Central memory CD8-positive, alpha-beta T cell (primary cell): ENCODE results near the gene HBE1.

ENCODE experiments used
- ATAC-seq: fragments of 150-1000 bp; cut with Tn5 transposase; replicated peaks from 2 replicates; pipeline ENCODE4 v1.10.0; 2022; ENCODE audit warnings: mild to moderate bottlenecking, moderate FRiP score, moderate number of reproducible peaks; ENCODE audit not compliant: poor library complexity, severe bottlenecking; ENCODE audit errors: extremely low read depth
- DNase-seq, 2 donors: peaks; one replicate each; pipeline ENCODE4 v3.0.0; 2021; ENCODE audit warnings: low spot score in 2 of 2
- H3K27ac Mint-ChIP-seq: one replicate; pipeline ENCODE4 v1.8.0; 2022; ENCODE audit warnings: low read depth, mild to moderate bottlenecking, moderate library complexity, mixed read lengths
- H3K27me3 Mint-ChIP-seq: one replicate; pipeline ENCODE4 v1.8.0; 2022; ENCODE audit warnings: mixed read lengths
- H3K36me3 Mint-ChIP-seq: one replicate; pipeline ENCODE4 v1.8.0; 2022; ENCODE audit warnings: mild to moderate bottlenecking, moderate library complexity, mixed read lengths; ENCODE audit not compliant: insufficient read depth
- H3K4me1 Mint-ChIP-seq: one replicate; pipeline ENCODE4 v1.8.0; 2022; ENCODE audit warnings: mixed read lengths
- H3K4me3 Mint-ChIP-seq: one replicate; pipeline ENCODE4 v1.8.0; 2022; ENCODE audit warnings: mild to moderate bottlenecking, moderate library complexity, mixed read lengths
- H3K9me3 Mint-ChIP-seq: one replicate; pipeline ENCODE4 v1.8.0; 2022; ENCODE audit warnings: mixed read lengths

The HBE1 gene

DNA sequence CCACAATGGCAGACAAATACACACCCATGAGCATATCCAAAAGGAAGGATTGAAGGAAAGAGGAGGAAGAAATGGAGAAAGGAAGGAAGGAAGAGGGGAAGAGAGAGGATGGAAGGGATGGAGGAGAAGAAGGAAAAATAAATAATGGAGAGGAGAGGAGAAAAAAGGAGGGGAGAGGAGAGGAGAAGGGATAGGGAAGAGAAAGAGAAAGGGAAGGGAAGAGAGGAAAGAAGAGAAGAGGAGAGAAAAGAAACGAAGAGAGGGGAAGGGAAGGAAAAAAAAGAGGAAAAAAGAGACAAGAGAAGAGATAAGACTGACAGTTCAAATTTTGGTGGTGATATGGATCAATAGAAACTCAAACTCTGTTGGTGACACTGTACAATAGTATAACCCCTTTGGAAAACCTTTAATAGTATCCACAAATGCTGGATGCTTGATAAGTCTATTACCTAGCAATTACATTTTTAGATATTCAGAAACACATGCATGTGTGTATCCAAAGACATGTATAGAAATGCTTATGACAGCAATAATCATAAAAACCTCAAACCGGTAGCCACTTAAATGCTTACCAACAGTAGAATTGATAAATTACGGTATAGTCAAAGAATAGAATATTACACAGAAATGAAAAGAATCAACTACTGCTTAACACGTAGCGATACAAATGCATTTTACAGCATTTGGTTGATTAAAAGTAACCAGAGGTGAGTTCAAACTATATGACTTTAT lies 34.2 kb downstream of the HBE1 start:
- Mint-ChIP-seq H3K27ac (no peak overlapping the region), H3K27me3 (no peaks in the 10 kb centered on the region), H3K4me1 (no peaks in the 10 kb centered on the region), H3K9me3 (no peaks in the 10 kb centered on the region), H3K4me3 (no peak overlapping the region), H3K36me3 (no peaks in the 10 kb centered on the region)
- ATAC-seq, result no peak
- no peak for DNase-seq

DNA sequence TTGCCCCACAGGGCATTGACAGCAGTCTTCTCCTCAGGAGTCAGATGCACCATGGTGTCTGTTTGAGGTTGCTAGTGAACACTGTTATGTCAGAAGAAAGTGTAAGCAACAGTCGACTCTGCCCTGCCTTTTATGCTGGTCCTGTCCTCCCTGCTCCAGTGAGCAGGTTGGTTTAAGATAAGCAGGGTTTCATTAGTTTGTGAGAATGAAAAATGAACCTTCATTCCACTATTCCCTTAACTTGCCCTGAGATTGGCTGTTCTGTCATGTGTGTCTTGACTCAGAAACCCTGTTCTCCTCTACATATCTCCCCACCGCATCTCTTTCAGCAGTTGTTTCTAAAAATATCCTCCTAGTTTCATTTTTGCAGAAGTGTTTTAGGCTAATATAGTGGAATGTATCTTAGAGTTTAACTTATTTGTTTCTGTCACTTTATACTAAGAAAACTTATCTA lies 35.3 kb downstream of the HBE1 start, which contains the start of gene HBD:
TSS of gene HBD (minus strand) at position 103 of the 454 bp plus-strand sequence. CDS start at position 53, 50 bp downstream.
- Mint-ChIP-seq H3K36me3 (no peaks in the 10 kb centered on the region), H3K27me3 (no peaks in the 10 kb centered on the region), H3K4me1 (no peaks in the 10 kb centered on the region), H3K4me3 (no peak within 1 kb of the TSS), H3K27ac (no peak within 1 kb of the TSS), H3K9me3 (no peaks in the 10 kb centered on the region)
- ATAC-seq (no peak), DNase-seq (no peak)

DNA sequence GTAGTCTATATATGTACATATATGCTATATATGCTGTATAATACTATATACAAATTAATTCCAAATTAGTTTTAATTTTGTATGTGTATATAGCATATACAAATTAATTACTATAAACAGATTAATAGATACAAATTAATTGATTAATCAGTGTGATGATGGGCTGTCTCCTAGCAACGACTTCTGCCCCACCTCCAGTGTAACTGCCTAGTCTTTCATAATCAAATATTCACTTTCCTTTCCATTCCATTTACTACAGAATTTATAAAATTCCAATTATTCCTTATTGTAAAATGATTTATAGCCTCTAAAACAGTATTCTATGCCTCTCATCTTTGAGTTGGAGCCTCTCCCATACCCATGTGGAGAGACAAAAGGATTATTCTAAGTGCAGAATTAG lies 36.4 kb downstream of the HBE1 start:
- DNase-seq, result no peak
- no peaks in the 10 kb centered on the region for H3K4me1 Mint-ChIP-seq
- no peak overlapping the region for H3K27ac Mint-ChIP-seq
- H3K36me3 Mint-ChIP-seq, result no peaks in the 10 kb centered on the region
- no peak overlapping the region for H3K4me3 Mint-ChIP-seq
- H3K27me3 Mint-ChIP-seq, result no peaks in the 10 kb centered on the region
- no peaks in the 10 kb centered on the region for H3K9me3 Mint-ChIP-seq
- ATAC-seq, result no peak

DNA sequence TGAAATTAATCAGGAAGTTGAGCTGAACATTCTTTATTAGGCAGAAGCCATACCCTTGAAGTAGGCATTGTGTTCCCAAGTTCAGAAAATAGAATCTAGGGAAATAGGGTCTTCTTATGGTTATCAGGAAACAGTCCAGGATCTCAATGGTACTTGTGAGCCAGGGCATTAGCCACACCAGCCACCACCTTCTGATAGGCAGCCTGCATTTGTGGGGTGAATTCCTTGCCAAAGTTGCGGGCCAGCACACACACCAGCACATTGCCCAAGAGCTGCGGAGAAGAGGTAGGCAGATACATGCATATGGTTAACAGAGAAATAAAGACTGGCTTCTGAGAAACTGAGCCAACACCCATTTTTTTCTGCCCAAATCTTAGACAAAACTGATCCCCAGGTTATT lies 36.9 kb downstream of the HBE1 start:
- no peaks in the 10 kb centered on the region for H3K9me3 Mint-ChIP-seq
- no peaks in the 10 kb centered on the region for H3K27me3 Mint-ChIP-seq
- H3K27ac Mint-ChIP-seq, result no peak overlapping the region
- DNase-seq (no peak), ATAC-seq (no peak)
- H3K4me1 Mint-ChIP-seq, result no peaks in the 10 kb centered on the region
- no peaks in the 10 kb centered on the region for H3K36me3 Mint-ChIP-seq
- no peak overlapping the region for H3K4me3 Mint-ChIP-seq

DNA sequence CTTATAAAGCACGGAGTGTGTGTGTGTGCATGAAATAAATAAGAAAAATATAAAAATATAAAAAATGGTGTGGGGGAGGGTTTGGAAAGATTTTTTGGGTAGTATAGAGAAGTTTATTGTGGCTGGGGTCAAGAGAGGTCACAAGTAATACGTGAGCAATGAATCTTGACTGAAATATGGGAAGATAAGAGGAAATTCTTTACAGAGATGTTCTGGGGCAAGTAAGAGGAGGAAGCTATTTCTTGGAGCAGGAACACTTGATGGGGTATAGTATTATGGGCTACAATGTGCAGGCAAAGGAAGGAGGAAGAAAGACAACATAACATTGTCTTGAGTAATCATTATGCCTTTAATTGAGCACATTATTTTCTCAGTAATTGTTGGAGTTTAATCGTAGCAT lies 37.6 kb downstream of the HBE1 start:
- Mint-ChIP-seq H3K4me3 (no peak overlapping the region), H3K27ac (no peak overlapping the region), H3K4me1 (no peaks in the 10 kb centered on the region), H3K9me3 (no peaks in the 10 kb centered on the region), H3K27me3 (no peaks in the 10 kb centered on the region), H3K36me3 (no peaks in the 10 kb centered on the region)
- ATAC-seq (no peak), DNase-seq (no peak)

DNA sequence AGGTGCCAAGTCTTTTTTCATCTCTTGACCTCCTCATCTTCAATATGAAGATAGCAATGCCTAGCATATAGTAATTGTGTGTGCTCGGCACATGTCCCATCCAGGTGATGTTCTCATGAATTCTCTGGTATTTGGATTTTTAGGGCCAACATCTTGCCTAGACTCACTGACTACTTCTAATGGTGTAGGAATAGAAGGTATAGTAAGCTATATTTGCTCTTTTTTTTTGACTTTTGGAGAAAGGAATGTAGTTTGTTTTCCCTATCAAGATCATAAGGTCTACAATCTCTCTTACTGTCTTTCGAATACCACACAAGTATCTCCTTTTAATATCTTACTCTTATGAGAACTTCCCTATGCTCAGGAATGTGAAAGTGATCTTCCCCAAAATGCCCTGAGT lies 38.6 kb downstream of the HBE1 start:
- no peaks in the 10 kb centered on the region for H3K9me3 Mint-ChIP-seq

DNA sequence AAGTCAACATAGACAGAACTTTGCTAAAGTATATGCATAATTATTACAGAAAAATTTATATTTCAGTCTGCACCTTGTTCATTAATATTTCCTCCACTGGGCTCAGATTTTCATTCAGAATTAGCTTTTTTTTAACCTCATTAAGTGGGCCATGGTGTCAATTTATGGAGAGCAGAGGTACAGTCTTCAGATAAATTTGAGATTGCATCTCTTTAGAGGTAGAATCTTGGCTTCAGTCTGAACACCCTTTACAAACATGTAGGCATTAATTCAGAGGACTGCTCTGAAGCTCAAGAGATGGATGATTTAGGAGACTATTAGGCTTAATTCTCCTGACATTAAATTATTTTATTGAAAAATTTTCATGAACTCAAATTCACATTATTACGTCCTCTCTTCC lies 39.5 kb downstream of the HBE1 start:
- Mint-ChIP-seq H3K27ac (no peak overlapping the region), H3K36me3 (no peaks in the 10 kb centered on the region), H3K4me1 (no peaks in the 10 kb centered on the region), H3K4me3 (no peak overlapping the region), H3K9me3 (no peaks in the 10 kb centered on the region), H3K27me3 (no peaks in the 10 kb centered on the region)
- DNase-seq, result no peak
- no peak for ATAC-seq

More for the DNA sequence above, 38.6 kb downstream of the HBE1 start:
- Mint-ChIP-seq H3K27me3 (no peaks in the 10 kb centered on the region), H3K4me3 (no peak overlapping the region), H3K27ac (no peak overlapping the region), H3K36me3 (no peaks in the 10 kb centered on the region), H3K4me1 (no peaks in the 10 kb centered on the region)
- ATAC-seq (no peak), DNase-seq (no peak)

DNA sequence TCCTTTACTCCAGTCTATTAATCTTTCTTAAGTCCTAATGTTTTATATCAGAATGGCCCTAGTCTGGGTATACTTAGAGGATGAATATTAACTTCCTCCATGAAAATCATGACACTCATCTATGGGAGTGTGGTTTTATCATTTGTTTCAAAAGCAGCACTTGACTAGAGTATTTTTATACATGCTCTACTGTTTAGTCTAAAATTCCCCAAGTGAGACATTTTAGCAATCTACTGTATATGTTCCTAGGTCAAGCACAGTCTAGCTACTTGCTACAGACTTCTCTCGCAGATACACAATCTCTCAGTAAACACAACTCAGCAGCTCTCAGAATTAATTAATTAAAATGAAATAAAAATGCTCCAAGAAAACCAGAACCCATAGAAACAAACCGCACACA lies 39.9 kb downstream of the HBE1 start:
- ATAC-seq, result no peak
- H3K9me3 Mint-ChIP-seq, result no peaks in the 10 kb centered on the region
- no peak overlapping the region for H3K4me3 Mint-ChIP-seq
- DNase-seq, result no peak
- no peaks in the 10 kb centered on the region for H3K27me3 Mint-ChIP-seq
- no peak overlapping the region for H3K27ac Mint-ChIP-seq
- no peaks in the 10 kb centered on the region for H3K4me1 Mint-ChIP-seq
- no peaks in the 10 kb centered on the region for H3K36me3 Mint-ChIP-seq

DNA sequence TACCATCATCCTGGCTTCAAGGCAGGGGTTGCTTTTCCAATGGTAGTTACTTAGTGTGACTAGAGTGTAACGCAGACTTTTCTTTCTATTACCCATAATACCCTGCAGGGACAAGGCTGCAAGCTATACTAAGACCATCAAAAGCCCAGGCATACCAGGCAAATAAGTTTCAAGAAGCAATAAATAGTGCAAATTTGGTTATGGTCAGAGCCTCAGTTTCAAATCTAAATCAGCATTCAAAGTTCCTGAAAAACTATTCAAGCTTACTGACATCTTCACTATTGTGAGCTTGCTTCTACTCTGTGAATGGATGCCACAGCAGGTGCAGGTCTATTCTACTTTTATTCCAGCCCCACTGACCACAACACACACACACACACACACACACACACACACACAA lies 40.4 kb downstream of the HBE1 start:
- H3K4me3 Mint-ChIP-seq, result no peak overlapping the region
- H3K9me3 Mint-ChIP-seq, result no peaks in the 10 kb centered on the region
- no peaks in the 10 kb centered on the region for H3K4me1 Mint-ChIP-seq
- H3K27me3 Mint-ChIP-seq, result no peaks in the 10 kb centered on the region
- DNase-seq (no peak), ATAC-seq (no peak)
- no peak overlapping the region for H3K27ac Mint-ChIP-seq
- no peaks in the 10 kb centered on the region for H3K36me3 Mint-ChIP-seq

DNA sequence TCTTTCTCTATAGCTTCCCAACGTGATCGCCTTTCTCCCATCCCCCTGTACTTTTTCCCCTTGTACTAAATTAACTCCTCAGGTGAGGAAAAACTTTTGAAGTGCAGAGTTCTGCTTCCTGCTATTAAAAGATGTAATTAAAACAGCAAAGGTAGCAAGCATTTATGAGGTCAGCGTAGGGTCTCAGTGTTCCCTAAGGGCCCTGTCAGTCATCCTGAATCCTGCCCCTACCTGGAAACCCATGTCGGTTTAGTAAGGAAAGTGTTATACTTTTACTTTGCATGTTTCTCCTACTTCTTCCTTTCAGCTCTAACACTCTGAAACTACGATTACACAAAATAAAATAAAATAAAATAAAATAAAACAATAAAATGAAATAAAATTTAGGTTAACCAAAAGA lies 41.6 kb downstream of the HBE1 start:
- no peak overlapping the region for H3K4me3 Mint-ChIP-seq
- H3K4me1 Mint-ChIP-seq, result no peaks in the 10 kb centered on the region
- H3K27ac Mint-ChIP-seq, result no peak overlapping the region

DNA sequence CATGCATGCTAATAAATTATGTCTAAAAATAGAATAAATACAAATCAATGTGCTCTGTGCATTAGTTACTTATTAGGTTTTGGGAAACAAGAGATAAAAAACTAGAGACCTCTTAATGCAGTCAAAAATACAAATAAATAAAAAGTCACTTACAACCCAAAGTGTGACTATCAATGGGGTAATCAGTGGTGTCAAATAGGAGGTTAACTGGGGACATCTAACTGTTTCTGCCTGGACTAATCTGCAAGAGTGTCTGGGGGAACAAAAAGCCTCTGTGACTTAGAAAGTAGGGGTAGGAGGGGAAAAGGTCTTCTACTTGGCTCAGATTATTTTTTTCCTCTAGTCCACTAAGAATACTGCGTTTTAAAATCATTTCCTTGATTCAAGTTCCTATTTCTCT lies 42.1 kb downstream of the HBE1 start:
- DNase-seq (no peak), ATAC-seq (no peak)
- H3K27ac Mint-ChIP-seq, result no peak overlapping the region
- no peaks in the 10 kb centered on the region for H3K9me3 Mint-ChIP-seq
- no peaks in the 10 kb centered on the region for H3K36me3 Mint-ChIP-seq
- no peaks in the 10 kb centered on the region for H3K27me3 Mint-ChIP-seq
- H3K4me3 Mint-ChIP-seq, result no peak overlapping the region
- H3K4me1 Mint-ChIP-seq, result no peaks in the 10 kb centered on the region

More for the DNA sequence above, 41.6 kb downstream of the HBE1 start:
- Mint-ChIP-seq H3K9me3 (no peaks in the 10 kb centered on the region), H3K27me3 (no peaks in the 10 kb centered on the region), H3K36me3 (no peaks in the 10 kb centered on the region)
- ATAC-seq (no peak), DNase-seq (no peak)

DNA sequence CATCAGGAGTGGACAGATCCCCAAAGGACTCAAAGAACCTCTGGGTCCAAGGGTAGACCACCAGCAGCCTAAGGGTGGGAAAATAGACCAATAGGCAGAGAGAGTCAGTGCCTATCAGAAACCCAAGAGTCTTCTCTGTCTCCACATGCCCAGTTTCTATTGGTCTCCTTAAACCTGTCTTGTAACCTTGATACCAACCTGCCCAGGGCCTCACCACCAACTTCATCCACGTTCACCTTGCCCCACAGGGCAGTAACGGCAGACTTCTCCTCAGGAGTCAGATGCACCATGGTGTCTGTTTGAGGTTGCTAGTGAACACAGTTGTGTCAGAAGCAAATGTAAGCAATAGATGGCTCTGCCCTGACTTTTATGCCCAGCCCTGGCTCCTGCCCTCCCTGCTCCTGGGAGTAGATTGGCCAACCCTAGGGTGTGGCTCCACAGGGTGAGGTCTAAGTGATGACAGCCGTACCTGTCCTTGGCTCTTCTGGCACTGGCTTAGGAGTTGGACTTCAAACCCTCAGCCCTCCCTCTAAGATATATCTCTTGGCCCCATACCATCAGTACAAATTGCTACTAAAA lies 42.9 kb downstream of the HBE1 start, which contains the start of gene HBB:
TSS of gene HBB (minus strand) at position 340 of the 579 bp plus-strand sequence. CDS start at position 290, 50 bp downstream.
- Mint-ChIP-seq H3K27ac (no peak within 1 kb of the TSS), H3K4me3 (no peak within 1 kb of the TSS), H3K36me3 (no peaks in the 10 kb centered on the region), H3K9me3 (no peaks in the 10 kb centered on the region), H3K27me3 (no peaks in the 10 kb centered on the region), H3K4me1 (no peaks in the 10 kb centered on the region)
- no peak for ATAC-seq
- no peak for DNase-seq

DNA sequence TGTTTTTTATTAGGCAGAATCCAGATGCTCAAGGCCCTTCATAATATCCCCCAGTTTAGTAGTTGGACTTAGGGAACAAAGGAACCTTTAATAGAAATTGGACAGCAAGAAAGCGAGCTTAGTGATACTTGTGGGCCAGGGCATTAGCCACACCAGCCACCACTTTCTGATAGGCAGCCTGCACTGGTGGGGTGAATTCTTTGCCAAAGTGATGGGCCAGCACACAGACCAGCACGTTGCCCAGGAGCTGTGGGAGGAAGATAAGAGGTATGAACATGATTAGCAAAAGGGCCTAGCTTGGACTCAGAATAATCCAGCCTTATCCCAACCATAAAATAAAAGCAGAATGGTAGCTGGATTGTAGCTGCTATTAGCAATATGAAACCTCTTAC lies 44.3 kb downstream of the HBE1 start:
- no peak overlapping the region for H3K4me3 Mint-ChIP-seq
- H3K27me3 Mint-ChIP-seq, result no peaks in the 10 kb centered on the region
- H3K36me3 Mint-ChIP-seq, result no peaks in the 10 kb centered on the region
- H3K27ac Mint-ChIP-seq, result no peak overlapping the region
- ATAC-seq, result no peak
- H3K9me3 Mint-ChIP-seq, result peaks cover 4% of the 10 kb centered on the region
- H3K4me1 Mint-ChIP-seq, result no peaks in the 10 kb centered on the region
- no peak for DNase-seq
